K562 (cell line): Measurements from ENCODE around the gene NECTIN1.

Experiments
- BACH1 ChIP-seq: fragments of 200-800 bp; sonication (Bioruptor generic); IDR thresholded peaks from 2 replicates; pipeline ENCODE4 v1.6.1; 2016; ENCODE audit warnings: missing genetic modification characterization, missing compliant biosample characterization
- JUN ChIP-seq, 2 experiments: sonication (generic) in 1 of 2; formaldehyde crosslinking in 1 of 2; IDR thresholded peaks; 2 replicates each; pipeline versions ENCODE4 v1.6.1 to v1.8.0; 2012 to 2022; ENCODE audit warnings: borderline replicate concordance in 2 of 2, mild to moderate bottlenecking in 2 of 2, improper control_type of control experiment in 1 of 2, low read depth in 1 of 2, low read length in 1 of 2, missing genetic modification reagents in 1 of 2
- PRPF4 ChIP-seq: fragments of 200-400 bp; formaldehyde crosslinking; IDR thresholded peaks from one replicate; pipeline ENCODE4 v1.6.1; 2017; ENCODE audit warnings: low read length, low read depth, mild to moderate bottlenecking; ENCODE audit not compliant: insufficient read depth, poor library complexity, severe bottlenecking
- SMAD3 ChIP-seq: fragments of 450-650 bp; formaldehyde crosslinking; conservative IDR thresholded peaks from 2 replicates; pipeline ENCODE4 v1.4.0; 2020; ENCODE audit warnings: mild to moderate bottlenecking
- SP1 ChIP-seq: sonication (generic); formaldehyde crosslinking; IDR thresholded peaks from 2 replicates; pipeline ENCODE4 v1.8.1; 2022; ENCODE audit warnings: mild to moderate bottlenecking, missing genetic modification reagents
- ZNF197 ChIP-seq: fragments of 200-800 bp; sonication (Bioruptor generic); IDR thresholded peaks from 2 replicates; pipeline ENCODE4 v1.6.1; 2016; ENCODE audit warnings: low read depth, missing genetic modification characterization, missing compliant biosample characterization
- TF ChIP-seq, protein P1 (sequence below), 2 experiments: fragments of 450-650 bp in 1 of 2; IDR thresholded peaks; 2 replicates each; pipeline ENCODE4 v1.6.1; 2011 to 2017; ENCODE audit warnings: low read depth in 2 of 2, antibody characterized with exemption in 1 of 2, borderline replicate concordance in 1 of 2, low read length in 1 of 2, mild to moderate bottlenecking in 1 of 2, mixed read lengths in 1 of 2; ENCODE audit not compliant: control insufficient read depth in 1 of 2
- TF ChIP-seq, protein P2 (sequence below): fragments of 450-650 bp; formaldehyde crosslinking; IDR thresholded peaks from 2 replicates; pipeline ENCODE4 v1.4.0; 2020; ENCODE audit warnings: mild to moderate bottlenecking, moderate library complexity
- TF ChIP-seq, protein P3 (sequence below): fragments of 250-450 bp; sonication (Bioruptor Pico); IDR thresholded peaks from 2 replicates; pipeline ENCODE4 v1.4.0; 2020; ENCODE audit warnings: mild to moderate bottlenecking, moderate library complexity
- TF ChIP-seq, protein P4 (sequence below): sonication (generic); formaldehyde crosslinking; IDR thresholded peaks from 2 replicates; pipeline ENCODE4 v1.8.1; 2023; ENCODE audit warnings: mild to moderate bottlenecking, missing genetic modification reagents, moderate library complexity
- TF ChIP-seq, protein P5 (sequence below), 2 experiments: fragments of 450-650 bp; IDR thresholded peaks; 2 replicates each; pipeline ENCODE4 v1.6.1; 2016; ENCODE audit warnings: mild to moderate bottlenecking in 2 of 2, borderline replicate concordance in 1 of 2, low read depth in 1 of 2, moderate library complexity in 1 of 2

DNA sequence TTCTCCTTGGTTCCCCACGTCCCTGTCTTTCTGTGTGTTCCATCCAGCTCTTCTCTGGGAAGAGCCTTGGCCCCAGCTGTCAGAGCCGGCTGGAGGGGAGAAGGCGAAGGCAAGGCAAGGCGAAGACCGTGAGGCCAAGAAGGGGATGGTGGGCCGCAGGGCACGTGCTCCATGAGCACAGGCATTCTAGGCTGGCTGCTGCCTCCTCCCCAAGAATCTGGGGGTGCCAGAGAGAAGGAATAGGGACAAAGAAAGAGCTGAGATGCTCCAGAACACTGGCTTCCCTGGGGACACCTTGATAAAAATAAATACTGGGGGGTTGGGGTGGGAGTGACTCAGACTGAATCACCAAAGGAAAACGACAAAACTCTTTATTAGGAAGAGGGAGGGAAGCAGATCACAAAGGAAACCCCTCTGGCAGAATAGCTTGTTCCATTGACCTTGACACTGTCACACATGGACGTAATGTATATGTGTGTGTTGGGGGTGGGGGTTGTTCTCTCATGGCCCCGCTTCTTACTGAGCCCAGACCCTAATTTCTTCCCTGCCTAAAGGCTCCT is 52.5 kb downstream of the NECTIN1 start:
- TF ChIP-seq, protein P1, sequence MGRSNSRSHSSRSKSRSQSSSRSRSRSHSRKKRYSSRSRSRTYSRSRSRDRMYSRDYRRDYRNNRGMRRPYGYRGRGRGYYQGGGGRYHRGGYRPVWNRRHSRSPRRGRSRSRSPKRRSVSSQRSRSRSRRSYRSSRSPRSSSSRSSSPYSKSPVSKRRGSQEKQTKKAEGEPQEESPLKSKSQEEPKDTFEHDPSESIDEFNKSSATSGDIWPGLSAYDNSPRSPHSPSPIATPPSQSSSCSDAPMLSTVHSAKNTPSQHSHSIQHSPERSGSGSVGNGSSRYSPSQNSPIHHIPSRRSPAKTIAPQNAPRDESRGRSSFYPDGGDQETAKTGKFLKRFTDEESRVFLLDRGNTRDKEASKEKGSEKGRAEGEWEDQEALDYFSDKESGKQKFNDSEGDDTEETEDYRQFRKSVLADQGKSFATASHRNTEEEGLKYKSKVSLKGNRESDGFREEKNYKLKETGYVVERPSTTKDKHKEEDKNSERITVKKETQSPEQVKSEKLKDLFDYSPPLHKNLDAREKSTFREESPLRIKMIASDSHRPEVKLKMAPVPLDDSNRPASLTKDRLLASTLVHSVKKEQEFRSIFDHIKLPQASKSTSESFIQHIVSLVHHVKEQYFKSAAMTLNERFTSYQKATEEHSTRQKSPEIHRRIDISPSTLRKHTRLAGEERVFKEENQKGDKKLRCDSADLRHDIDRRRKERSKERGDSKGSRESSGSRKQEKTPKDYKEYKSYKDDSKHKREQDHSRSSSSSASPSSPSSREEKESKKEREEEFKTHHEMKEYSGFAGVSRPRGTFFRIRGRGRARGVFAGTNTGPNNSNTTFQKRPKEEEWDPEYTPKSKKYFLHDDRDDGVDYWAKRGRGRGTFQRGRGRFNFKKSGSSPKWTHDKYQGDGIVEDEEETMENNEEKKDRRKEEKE (IDR thresholded peaks at IDR 0.05; ENCODE audit: borderline replicate concordance in 1 of 2, control insufficient read depth in 1 of 2, low read depth in 2 of 2, low read length in 1 of 2), result no peak
- TF ChIP-seq ZNF197 (CRISPR knock-in tag), result no peak
- TF ChIP-seq SP1 (CRISPR knock-in tag), result no peak
- TF ChIP-seq, protein P2, sequence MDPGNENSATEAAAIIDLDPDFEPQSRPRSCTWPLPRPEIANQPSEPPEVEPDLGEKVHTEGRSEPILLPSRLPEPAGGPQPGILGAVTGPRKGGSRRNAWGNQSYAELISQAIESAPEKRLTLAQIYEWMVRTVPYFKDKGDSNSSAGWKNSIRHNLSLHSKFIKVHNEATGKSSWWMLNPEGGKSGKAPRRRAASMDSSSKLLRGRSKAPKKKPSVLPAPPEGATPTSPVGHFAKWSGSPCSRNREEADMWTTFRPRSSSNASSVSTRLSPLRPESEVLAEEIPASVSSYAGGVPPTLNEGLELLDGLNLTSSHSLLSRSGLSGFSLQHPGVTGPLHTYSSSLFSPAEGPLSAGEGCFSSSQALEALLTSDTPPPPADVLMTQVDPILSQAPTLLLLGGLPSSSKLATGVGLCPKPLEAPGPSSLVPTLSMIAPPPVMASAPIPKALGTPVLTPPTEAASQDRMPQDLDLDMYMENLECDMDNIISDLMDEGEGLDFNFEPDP (CRISPR knock-in tag), result no peak
- TF ChIP-seq, protein P3, sequence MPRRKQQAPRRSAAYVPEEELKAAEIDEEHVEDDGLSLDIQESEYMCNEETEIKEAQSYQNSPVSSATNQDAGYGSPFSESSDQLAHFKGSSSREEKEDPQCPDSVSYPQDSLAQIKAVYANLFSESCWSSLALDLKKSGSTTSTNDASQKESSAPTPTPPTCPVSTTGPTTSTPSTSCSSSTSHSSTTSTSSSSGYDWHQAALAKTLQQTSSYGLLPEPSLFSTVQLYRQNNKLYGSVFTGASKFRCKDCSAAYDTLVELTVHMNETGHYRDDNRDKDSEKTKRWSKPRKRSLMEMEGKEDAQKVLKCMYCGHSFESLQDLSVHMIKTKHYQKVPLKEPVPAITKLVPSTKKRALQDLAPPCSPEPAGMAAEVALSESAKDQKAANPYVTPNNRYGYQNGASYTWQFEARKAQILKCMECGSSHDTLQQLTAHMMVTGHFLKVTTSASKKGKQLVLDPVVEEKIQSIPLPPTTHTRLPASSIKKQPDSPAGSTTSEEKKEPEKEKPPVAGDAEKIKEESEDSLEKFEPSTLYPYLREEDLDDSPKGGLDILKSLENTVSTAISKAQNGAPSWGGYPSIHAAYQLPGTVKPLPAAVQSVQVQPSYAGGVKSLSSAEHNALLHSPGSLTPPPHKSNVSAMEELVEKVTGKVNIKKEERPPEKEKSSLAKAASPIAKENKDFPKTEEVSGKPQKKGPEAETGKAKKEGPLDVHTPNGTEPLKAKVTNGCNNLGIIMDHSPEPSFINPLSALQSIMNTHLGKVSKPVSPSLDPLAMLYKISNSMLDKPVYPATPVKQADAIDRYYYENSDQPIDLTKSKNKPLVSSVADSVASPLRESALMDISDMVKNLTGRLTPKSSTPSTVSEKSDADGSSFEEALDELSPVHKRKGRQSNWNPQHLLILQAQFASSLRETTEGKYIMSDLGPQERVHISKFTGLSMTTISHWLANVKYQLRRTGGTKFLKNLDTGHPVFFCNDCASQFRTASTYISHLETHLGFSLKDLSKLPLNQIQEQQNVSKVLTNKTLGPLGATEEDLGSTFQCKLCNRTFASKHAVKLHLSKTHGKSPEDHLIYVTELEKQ (CRISPR knock-in tag), result no peak
- TF ChIP-seq, protein P4, sequence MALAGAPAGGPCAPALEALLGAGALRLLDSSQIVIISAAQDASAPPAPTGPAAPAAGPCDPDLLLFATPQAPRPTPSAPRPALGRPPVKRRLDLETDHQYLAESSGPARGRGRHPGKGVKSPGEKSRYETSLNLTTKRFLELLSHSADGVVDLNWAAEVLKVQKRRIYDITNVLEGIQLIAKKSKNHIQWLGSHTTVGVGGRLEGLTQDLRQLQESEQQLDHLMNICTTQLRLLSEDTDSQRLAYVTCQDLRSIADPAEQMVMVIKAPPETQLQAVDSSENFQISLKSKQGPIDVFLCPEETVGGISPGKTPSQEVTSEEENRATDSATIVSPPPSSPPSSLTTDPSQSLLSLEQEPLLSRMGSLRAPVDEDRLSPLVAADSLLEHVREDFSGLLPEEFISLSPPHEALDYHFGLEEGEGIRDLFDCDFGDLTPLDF (CRISPR knock-in tag), result no peak
- TF ChIP-seq JUN (IDR thresholded peaks at IDR 0.05; ENCODE audit: borderline replicate concordance, low read depth, low read length), result no peak
- no peak for TF ChIP-seq JUN (CRISPR knock-in tag; IDR thresholded peaks at IDR 0.05; ENCODE audit: borderline replicate concordance)
- TF ChIP-seq PRPF4, result no peak
- TF ChIP-seq, protein P5, sequence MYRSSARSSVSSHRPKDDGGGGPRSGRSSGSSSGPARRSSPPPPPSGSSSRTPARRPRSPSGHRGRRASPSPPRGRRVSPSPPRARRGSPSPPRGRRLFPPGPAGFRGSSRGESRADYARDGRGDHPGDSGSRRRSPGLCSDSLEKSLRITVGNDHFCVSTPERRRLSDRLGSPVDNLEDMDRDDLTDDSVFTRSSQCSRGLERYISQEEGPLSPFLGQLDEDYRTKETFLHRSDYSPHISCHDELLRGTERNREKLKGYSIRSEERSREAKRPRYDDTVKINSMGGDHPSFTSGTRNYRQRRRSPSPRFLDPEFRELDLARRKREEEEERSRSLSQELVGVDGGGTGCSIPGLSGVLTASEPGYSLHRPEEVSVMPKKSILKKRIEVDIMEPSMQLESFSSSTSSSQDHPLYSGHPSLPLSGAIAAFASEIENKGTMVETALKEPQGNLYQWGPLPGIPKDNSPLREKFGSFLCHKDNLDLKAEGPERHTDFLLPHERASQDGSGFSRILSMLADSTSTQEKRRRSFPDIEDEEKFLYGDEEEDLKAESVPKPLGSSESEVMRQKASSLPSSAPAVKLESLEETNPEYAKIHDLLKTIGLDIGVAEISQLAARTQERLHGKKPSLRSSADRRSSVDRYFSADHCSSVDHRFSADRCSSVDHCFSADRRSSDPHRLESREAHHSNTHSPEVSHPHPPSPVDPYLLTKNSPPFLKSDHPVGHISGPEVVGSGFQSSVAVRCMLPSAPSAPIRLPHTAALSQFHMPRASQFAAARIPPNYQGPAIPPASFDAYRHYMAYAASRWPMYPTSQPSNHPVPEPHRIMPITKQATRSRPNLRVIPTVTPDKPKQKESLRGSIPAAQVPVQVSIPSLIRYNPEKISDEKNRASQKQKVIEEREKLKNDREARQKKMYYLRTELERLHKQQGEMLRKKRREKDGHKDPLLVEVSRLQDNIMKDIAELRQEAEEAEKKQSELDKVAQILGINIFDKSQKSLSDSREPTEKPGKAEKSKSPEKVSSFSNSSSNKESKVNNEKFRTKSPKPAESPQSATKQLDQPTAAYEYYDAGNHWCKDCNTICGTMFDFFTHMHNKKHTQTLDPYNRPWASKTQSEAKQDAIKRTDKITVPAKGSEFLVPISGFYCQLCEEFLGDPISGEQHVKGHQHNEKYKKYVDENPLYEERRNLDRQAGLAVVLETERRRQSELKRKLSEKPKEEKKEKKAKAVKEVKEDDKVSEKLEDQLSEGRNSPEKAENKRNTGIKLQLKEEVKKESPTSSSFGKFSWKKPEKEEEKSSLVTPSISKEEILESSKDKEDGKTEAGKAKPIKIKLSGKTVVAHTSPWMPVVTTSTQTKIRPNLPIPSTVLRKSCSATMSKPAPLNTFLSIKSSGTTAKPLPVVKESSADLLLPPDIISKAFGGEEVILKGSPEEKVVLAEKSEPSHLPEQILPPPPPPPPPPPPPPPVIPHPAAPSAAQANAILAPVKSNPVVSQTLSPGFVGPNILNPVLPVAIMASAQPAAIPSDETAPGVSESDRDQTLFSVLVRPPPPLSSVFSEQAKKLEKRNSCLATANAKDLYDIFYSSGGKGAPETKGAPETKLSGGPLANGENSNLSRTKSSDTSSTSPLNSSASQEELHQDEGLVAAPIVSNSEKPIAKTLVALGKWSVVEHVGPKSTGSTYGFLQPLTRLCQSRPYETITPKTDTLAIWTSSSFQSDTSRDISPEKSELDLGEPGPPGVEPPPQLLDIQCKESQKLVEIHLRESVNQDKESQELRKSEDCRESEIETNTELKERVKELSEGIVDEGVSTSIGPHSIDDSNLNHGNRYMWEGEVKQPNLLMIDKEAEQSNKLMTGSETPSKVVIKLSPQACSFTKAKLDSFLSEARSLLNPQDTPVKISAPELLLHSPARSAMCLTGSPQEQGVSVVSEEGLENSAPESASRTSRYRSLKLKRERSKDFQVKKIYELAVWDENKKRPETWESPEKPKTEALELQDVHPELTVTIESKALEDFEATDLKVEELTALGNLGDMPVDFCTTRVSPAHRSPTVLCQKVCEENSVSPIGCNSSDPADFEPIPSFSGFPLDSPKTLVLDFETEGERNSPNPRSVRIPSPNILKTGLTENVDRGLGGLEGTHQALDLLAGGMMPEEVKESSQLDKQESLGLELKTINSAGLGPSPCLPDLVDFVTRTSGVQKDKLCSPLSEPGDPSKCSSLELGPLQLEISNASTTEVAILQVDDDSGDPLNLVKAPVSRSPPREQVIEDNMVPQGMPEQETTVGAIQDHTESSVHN (IDR thresholded peaks at IDR 0.05; ENCODE audit: borderline replicate concordance in 1 of 2, low read depth in 1 of 2), result no peak
- TF ChIP-seq BACH1 (tag), result no peak
- no peak for TF ChIP-seq SMAD3
